Kidney (tissue), 14 donors: ENCODE data around the gene ABLIM1. TPM values are rescaled to one million over a fixed set of nuclear protein-coding genes. Genes with fewer than 3 reads are reported as not detected.

Experiments used
- DNase-seq, 5 donors: peaks; one replicate each; pipeline ENCODE4 v3.0.0-alpha.2; 2013 to 2020
- FAIRE-seq: peaks from 2 replicates; lab custom pipeline; 2012; peaks lifted over from hg19 to GRCh38; lab: Jason Lieb, UNC
- H3K27ac ChIP-seq, 2 donors: one replicate each; pipeline ENCODE4 v1.7.0; 2013; ENCODE audit warnings: low read depth in 2 of 2, low read length in 2 of 2, inconsistent platforms in 1 of 2
- H3K27me3 ChIP-seq: one replicate; pipeline ENCODE4 v1.7.1; 2013; ENCODE audit warnings: low read length, inconsistent platforms; ENCODE audit not compliant: control insufficient read depth, insufficient read depth
- H3K36me3 ChIP-seq, 3 donors: one replicate each; pipeline versions ENCODE4 v1.7.0 to v1.7.1; 2013; ENCODE audit warnings: low read length in 3 of 3, control low read depth in 1 of 3, inconsistent platforms in 1 of 3; ENCODE audit not compliant: insufficient read depth in 3 of 3, control insufficient read depth in 2 of 3
- H3K4me1 ChIP-seq, 3 donors: one replicate each; pipeline versions ENCODE4 v1.7.0 to v1.7.1; 2013; ENCODE audit warnings: low read length in 3 of 3, inconsistent platforms in 1 of 3, low read depth in 1 of 3; ENCODE audit not compliant: control insufficient read depth in 2 of 3, insufficient read depth in 2 of 3
- H3K4me3 ChIP-seq, 3 donors: one replicate each; pipeline versions ENCODE4 v1.7.0 to v1.8.1; 2013; ENCODE audit warnings: low read length in 3 of 3, control low read depth in 1 of 3, inconsistent platforms in 1 of 3
- H3K9ac ChIP-seq, 3 donors: one replicate each; pipeline versions ENCODE4 v1.7.0 to v1.7.1; 2013; ENCODE audit warnings: low read length in 3 of 3, control low read depth in 1 of 3, inconsistent platforms in 1 of 3
- H3K9me3 ChIP-seq, 3 donors: one replicate each; pipeline versions ENCODE4 v1.7.0 to v1.7.1; 2013; ENCODE audit warnings: low read length in 3 of 3, control low read depth in 1 of 3, inconsistent platforms in 1 of 3; ENCODE audit not compliant: control insufficient read depth in 2 of 3, insufficient read depth in 1 of 3
- intact Hi-C: fragments of 100-400 bp; cut with DNase I; formaldehyde crosslinking; loops from one replicate; pipeline ENCODE4 v1.11.1; 2022
- polyA plus RNA-seq: library from polyadenylated mRNA; stranded (reverse); fragments of 350-450 nt; fragmentation: Illumina TruSeq; extraction: RNeasy Lipid Tissue Mini Kit (QIAGEN cat#74804); gene quantifications from one replicate; pipeline ENCODE4 v1.2.3, GENCODE V29; 2014; ENCODE audit warnings: low read depth, low replicate concordance; ENCODE audit not compliant: insufficient read depth
- total RNA-seq: library from RNA; stranded (reverse); fragmentation: NEBNext Ultra II Directional; extraction: Animal tissue kit (Norgen Biotek cat#: 25700); gene quantifications from one replicate; pipeline ENCODE4 v1.2.1, GENCODE V29; 2021
- TF ChIP-seq, protein P1 (sequence below): IDR thresholded peaks from 3 replicates; pipeline ENCODE4 v1.5.1; 2012; ENCODE audit warnings: mild to moderate bottlenecking, moderate library complexity, borderline replicate concordance; ENCODE audit not compliant: insufficient read depth; ENCODE audit errors: extremely low read depth
- donor health status: control.
- donor health status: control.
- donor health status: control.
- donor health status: control.
- donor health status: control.
- donor health status: DM: yes; HTN: yes; CAD: no.
- donor health status: Normal renal cell carcinoma (clear cell type).

ABLIM1 gene
- total and polyA plus RNA-seq, 2 donors from 2014 or later: 32.3 to 158 TPM

DNA sequence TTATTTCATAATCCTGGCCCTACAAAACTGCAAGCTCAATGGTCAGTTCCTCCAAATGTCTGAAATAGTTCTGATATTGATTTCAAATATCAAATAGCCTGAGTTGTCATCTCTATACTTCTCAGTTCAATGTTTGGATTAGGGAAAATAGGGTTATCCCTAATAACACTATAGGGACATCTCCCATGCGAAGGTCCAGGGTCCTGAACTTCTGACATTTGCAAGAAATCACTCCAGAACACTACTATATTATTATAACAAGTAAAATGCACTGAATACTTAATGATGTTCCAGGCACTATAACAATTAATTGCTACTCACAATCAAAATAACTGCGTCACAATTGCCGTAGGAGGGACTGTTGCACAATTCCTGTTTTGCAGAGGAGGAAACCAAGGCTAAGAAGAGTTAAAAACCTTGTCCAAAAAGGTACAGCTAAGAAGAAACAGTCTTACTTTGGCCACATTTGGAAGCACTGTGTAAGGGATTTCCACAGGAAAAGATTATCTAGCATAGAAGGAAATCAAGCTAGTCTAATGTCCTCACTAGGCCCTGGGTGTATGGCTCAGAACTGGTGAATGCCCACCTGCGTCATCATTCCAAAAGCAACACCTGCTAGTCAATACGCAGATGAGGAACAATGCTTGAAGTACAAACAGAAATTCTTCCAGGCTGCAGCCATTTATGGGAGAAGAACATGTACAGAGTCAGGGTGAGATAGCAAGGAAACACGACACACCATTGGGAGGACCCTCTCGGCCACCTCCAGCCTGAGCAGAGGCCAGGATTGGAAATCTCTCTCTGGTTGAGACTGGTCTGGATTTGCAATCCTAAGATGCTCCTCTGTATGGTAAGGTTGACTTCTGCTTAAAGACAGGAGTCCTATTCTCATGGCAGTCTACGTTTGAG is 48.3 kb downstream of the ABLIM1 start:
- intact Hi-C loops: no loop called here

DNA sequence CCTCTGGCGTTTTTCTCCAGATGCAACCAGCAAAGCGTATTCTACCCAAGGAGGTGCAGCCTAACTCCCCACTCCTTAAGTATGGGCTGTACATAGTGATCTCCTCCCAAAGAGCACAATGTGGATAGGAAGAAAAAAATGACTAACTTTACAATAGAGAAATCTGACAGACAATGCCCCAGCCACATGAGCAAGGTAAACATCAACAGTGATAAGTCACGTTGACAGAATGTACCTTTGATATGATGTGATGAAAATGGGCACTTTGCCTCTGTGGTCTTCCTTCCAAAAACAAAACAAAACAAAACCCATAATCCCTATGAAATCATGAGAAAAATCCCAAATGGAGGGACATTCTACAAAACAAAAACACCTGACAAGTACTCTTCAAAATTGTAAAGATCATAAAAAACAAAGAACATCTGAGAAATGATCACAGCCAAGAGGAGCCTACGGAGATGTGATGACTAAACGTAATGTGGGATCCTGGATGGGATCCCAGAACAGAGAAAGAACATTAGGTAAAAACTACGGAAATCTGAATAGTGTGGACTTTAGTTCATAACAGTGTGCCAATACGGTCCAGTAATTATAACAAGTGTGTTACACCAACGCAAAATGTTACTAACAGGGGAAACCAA is 50.6 kb downstream of the ABLIM1 start:
- DNase-seq (no peak), FAIRE-seq (no peak)
- TF ChIP-seq, protein P1, sequence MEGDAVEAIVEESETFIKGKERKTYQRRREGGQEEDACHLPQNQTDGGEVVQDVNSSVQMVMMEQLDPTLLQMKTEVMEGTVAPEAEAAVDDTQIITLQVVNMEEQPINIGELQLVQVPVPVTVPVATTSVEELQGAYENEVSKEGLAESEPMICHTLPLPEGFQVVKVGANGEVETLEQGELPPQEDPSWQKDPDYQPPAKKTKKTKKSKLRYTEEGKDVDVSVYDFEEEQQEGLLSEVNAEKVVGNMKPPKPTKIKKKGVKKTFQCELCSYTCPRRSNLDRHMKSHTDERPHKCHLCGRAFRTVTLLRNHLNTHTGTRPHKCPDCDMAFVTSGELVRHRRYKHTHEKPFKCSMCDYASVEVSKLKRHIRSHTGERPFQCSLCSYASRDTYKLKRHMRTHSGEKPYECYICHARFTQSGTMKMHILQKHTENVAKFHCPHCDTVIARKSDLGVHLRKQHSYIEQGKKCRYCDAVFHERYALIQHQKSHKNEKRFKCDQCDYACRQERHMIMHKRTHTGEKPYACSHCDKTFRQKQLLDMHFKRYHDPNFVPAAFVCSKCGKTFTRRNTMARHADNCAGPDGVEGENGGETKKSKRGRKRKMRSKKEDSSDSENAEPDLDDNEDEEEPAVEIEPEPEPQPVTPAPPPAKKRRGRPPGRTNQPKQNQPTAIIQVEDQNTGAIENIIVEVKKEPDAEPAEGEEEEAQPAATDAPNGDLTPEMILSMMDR: no peak
- H3K27ac ChIP-seq: peak overlapping the region; percentile 51 to 54
- no peaks in the 10 kb centered on the region for H3K36me3 ChIP-seq
- H3K9me3 ChIP-seq: no peaks in the 10 kb centered on the region
- no peak overlapping the region for H3K9ac ChIP-seq
- H3K4me1 ChIP-seq: peaks cover 0 to 26% (median 24%) of the 10 kb centered on the region in 3 donors
- intact Hi-C loops: no loop called here
- H3K4me3 ChIP-seq: no peak overlapping the region
- no peaks in the 10 kb centered on the region for H3K27me3 ChIP-seq

More for the DNA sequence above, 48.3 kb downstream of the ABLIM1 start:
- no peak overlapping the region for H3K9ac ChIP-seq
- no peaks in the 10 kb centered on the region for H3K36me3 ChIP-seq
- H3K4me1 ChIP-seq: peaks cover 0 to 42% (median 37%) of the 10 kb centered on the region in 3 donors
- no peak overlapping the region for H3K27ac ChIP-seq
- DNase-seq: no peak
- TF ChIP-seq, protein P1: no peak
- no peaks in the 10 kb centered on the region for H3K9me3 ChIP-seq
- FAIRE-seq: no peak
- no peaks in the 10 kb centered on the region for H3K27me3 ChIP-seq
- no peak overlapping the region for H3K4me3 ChIP-seq

DNA sequence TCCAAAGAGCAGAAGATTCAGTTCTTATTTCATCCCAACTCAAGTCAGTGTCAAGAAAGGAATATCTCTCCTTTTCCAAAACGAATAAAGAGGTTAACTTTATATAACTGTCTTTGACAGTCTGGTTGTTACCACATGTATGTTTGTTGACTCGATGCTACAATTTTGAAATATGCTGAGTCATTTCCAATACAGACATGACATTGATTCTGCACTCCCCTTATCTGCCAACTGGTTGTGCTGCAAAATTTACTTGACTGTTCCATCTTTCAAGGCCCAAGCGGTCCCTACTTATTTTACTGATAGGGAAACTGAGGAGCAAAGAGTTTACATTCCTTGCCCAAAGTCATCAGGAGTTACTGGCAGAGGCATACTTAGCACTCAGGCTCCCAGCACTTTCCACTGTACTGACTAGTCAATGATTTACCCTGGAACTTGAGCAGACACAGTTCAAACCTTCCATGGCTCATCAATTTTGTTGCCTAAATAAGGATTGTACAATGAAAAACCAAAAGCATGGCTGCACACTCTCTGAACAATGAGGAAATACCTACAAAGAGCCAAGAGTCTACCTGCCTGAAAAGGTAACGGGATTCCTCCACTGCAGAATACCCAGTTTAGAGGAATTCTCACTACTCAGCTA is 52.8 kb downstream of the ABLIM1 start:
- Histone ChIP-seq H3K4me1 (peaks cover 0 to 19% (median 16%) of the 10 kb centered on the region in 3 donors), H3K9me3 (no peaks in the 10 kb centered on the region)
- peak in 3 of 5 donors; percentile 35 to 87 (median 85) for DNase-seq

More for the DNA sequence above, 52.8 kb downstream of the ABLIM1 start:
- TF ChIP-seq, protein P1: no peak
- Histone ChIP-seq H3K9ac (no peak overlapping the region), H3K4me3 (peak overlapping the region in 1 of 3 donors; percentile 1), H3K27ac (peak overlapping the region; percentile 73 to 74), H3K27me3 (no peaks in the 10 kb centered on the region), H3K36me3 (peaks cover 0 to 5% (median 3%) of the 10 kb centered on the region in 3 donors)
- intact Hi-C loops: no loop called here
- no peak for FAIRE-seq
